ENCODE data around the gene ARHGAP40.

DNA sequence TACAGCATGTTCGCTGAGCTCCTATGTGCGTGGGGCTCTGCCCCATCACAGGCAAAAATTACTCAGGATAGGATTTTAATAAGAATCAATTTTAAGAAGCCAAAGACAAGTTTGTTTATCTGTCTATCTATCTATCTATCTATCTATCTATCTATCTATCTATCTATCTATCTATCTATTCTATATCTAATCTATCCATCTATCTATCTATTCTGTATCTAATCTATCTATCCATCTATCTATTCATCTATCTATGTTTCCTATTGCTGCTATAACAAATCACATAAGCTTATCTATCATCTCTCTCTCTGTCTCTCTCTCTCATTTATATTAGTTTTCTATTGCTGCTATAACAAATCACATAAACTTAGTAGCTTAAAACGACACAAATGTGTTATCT is 1.7 kb downstream of the ARHGAP40 start:
- TF ChIP-seq CTCF (IDR thresholded peaks at IDR 0.05; ENCODE audit: control extremely low read depth in 1 of 3, insufficient read depth in 1 of 3, low read depth in 1 of 3, low read length in 3 of 3), result no peak
- no peak for TF ChIP-seq POLR2AphosphoS5 (IDR thresholded peaks at IDR 0.05; ENCODE audit: low read depth, low read length)
- no peak for TF ChIP-seq CEBPB (IDR thresholded peaks at IDR 0.05; ENCODE audit: low read depth, low read length)
- TF ChIP-seq TAF1 (IDR thresholded peaks at IDR 0.05; ENCODE audit: low read depth, low read length), result no peak
- TF ChIP-seq TCF12 (IDR thresholded peaks at IDR 0.05; ENCODE audit: low read depth, low read length), result no peak
- TF ChIP-seq CBX8 (IDR thresholded peaks at IDR 0.05; ENCODE audit: borderline replicate concordance, low read depth, low read length), result no peak
- no peak for TF ChIP-seq MAX (IDR thresholded peaks at IDR 0.05)
- no peak for TF ChIP-seq POLR2A (IDR thresholded peaks at IDR 0.05; ENCODE audit: control extremely low read depth in 1 of 2, low read depth in 2 of 2, low read length in 2 of 2)
- TF ChIP-seq, protein P1, sequence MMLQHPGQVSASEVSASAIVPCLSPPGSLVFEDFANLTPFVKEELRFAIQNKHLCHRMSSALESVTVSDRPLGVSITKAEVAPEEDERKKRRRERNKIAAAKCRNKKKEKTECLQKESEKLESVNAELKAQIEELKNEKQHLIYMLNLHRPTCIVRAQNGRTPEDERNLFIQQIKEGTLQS (IDR thresholded peaks at IDR 0.05; ENCODE audit: insufficient read depth, low read depth, low read length), result no peak
- no peak for TF ChIP-seq CTBP2 (IDR thresholded peaks at IDR 0.05; ENCODE audit: borderline replicate concordance, insufficient read depth, insufficient read length, low read length)
- TF ChIP-seq, protein P2, sequence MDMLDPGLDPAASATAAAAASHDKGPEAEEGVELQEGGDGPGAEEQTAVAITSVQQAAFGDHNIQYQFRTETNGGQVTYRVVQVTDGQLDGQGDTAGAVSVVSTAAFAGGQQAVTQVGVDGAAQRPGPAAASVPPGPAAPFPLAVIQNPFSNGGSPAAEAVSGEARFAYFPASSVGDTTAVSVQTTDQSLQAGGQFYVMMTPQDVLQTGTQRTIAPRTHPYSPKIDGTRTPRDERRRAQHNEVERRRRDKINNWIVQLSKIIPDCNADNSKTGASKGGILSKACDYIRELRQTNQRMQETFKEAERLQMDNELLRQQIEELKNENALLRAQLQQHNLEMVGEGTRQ (IDR thresholded peaks at IDR 0.05; ENCODE audit: low read length), result no peak

All from H1 (cell line).